NOMO-1 (cell line): Measurements from ENCODE around the gene WNT2.
"Not testable (repeated sequence)": the region's sequence is repeated elsewhere in the genome, so short reads cannot be mapped to it uniquely, and the experiment has no call there.

Source experiments
- DNase-seq, 2 experiments: peaks; one replicate each; lab custom pipeline; 2025; ENCODE audit not compliant: unreplicated experiment in 2 of 2; lab: John Stamatoyannopoulos, UW

WNT2 gene

GRCh38 chr7:117312593-117313580, 10.0 kb downstream of the WNT2 start:
- DNase-seq, result no peak

- no peak for DNase-seq
These were observed 14.0 kb downstream of the WNT2 start for GRCh38 chr7:117308891-117309290.

GRCh38 chr7:117302396-117302795, 20.5 kb downstream of the WNT2 start:
- no peak for DNase-seq

GRCh38 chr7:117300506-117300905, 22.4 kb downstream of the WNT2 start:
- not testable (repeated sequence) for DNase-seq

DNA sequence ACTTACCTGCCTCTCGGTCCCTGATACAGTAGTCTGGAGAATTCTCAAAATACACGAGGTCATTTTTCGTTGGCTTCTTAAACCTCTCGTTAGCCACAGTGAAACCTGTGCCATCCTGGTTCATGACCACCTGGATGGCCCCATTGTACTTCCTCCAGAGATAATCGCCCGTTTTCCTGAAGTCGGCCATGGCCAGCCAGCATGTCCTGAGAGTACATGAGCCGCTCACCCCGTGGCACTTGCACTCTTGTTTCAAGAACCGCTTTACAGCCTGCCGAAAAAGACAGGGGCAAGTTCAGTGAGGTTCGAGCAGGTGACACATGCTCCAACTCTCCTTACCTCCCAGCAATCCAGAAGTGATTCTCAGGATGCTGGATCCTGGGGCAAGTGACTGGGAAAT, 25.3 kb downstream of the WNT2 start:
- no peak for DNase-seq

- DNase-seq, result no peak
These were observed 26.8 kb downstream of the WNT2 start for GRCh38 chr7:117296066-117296465.

- DNase-seq, result no peak
These were observed 37.0 kb downstream of the WNT2 start for GRCh38 chr7:117285826-117286225.

DNA sequence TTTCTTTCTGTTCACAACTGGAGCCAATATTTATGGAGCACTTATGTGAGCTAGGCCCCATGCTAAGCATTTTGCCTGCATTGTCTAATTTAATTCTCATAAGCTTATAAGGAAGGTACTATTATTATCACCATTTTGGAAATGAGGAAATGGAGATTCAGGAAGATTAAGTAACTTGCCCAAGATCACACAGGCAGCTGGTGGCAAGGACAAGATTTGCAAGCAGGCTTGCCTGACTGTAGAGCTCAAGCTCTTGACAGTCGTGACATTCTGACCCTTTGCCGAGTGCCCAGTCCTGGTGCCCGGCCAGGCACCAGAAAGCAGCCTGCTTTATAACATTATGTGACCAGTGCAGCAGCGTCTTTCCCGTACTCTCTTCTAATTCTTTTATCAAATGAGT, 38.2 kb downstream of the WNT2 start:
- DNase-seq, result no peak

DNA sequence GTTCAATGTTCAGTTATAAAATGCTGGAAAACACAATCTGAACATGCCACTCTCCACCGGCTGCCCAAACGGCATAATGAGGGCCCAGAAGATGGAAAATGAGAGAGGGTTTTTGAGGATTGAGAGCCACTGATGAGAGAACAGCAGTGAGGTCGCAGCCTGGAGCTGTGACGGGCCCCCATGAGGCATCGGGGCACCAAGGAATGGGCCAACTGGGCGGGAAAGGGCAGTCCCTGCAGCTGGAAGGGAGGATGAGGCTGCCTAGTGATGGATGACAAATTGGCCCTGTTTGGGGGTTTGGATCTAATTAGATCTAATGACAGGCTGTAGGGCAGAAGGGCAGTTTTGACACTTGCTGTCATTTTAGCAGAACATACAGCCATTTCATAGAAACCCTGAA, 39.1 kb downstream of the WNT2 start:
- no peak for DNase-seq

DNA sequence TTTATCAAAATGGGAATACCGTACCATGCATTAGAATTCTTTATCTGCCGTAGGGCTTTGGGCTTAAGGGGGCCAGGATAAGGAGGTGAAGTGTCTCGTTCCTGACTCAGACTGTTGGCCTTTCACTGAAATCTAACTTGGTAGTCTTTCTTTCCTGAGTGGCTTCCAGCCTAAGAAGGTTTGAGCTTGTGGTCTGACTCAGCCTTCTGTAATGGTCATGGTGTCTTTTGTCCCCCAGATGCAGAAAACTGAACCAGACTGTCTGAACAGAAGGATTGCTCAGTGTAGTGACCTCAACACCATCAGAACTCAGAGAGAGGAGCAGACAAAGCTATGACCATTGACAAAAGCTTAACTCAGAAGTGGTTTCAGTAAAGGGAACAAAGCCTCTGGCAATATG, 39.5 kb downstream of the WNT2 start:
- DNase-seq, result no peak

- DNase-seq, result no peak
These were observed 40.5 kb downstream of the WNT2 start for GRCh38 chr7:117282239-117282812.

GRCh38 chr7:117281562-117281961, 41.3 kb downstream of the WNT2 start:
- DNase-seq, result no peak

- no peak for DNase-seq
These were observed 42.8 kb downstream of the WNT2 start for GRCh38 chr7:117279931-117280557.

DNA sequence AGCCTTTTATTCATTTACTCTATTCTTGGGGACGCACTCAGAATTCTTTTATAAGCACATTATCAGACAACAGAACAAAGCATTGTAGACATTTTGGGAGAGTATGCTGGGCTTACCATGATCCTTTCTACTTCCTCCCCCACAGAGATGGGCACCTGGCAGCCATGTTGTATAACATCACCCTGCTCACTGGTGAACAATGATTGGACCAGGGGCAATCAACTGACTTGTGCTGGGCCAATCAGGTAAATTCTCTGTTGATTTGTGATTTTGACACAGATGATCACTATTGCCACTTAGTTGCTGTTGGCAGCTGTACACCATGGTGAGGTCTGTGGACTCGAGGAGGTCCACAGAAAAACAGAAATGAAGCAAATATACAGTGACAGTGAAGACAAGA, 43.7 kb downstream of the WNT2 start:
- DNase-seq, result no peak

GRCh38 chr7:117278040-117278439, 44.8 kb downstream of the WNT2 start:
- no peak for DNase-seq

GRCh38 chr7:117277576-117277975, 45.3 kb downstream of the WNT2 start:
- no peak for DNase-seq

DNA sequence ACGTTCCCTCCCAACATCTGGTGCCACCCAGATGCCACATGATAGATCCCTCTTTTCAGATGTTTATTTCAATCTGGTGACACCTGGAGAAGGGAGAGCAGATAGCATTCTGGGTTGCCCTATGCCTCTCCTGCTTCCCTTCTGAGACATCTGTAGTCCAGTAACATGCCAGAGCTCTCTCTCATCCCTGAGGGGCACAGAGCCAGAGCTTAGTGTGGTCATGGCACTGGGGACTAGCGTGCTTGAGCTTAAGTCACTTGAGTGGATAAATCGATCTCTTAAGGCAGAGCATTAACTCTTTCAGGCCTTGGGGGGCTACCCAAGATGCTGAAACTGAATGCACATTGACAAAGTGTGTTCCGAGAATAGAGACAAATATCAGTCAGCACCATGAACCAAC, 47.9 kb downstream of the WNT2 start:
- DNase-seq, result no peak

- no peak for DNase-seq
These were observed 49.0 kb downstream of the WNT2 start for GRCh38 chr7:117273814-117274225.

- no peak for DNase-seq
These were observed 49.5 kb downstream of the WNT2 start for GRCh38 chr7:117273325-117273724.

GRCh38 chr7:117272017-117272759, 50.7 kb downstream of the WNT2 start:
- DNase-seq, result no peak

- DNase-seq, result no peak
These were observed 51.3 kb downstream of the WNT2 start for GRCh38 chr7:117271566-117271965.
